ENCODE data around the gene OTOP3.
"Not testable (repeated sequence)": the region's sequence is repeated elsewhere in the genome, so short reads cannot be mapped to it uniquely, and the experiment has no call there.

The OTOP3 gene

GRCh38 chr17:74954665-74955421, 19.1 kb downstream of the OTOP3 start:
- peaks cover 15% of the 10 kb centered on the region; the same call in 1 of the 2 replicates for H3K4me1 ChIP-seq (ENCODE audit: insufficient read depth, low read length)
- H3K36me3 ChIP-seq (ENCODE audit: insufficient read depth, low read length): no peaks in the 10 kb centered on the region
- no peak overlapping the region for H3K9ac ChIP-seq (ENCODE audit: low read depth, low read length)
- H3K9me3 ChIP-seq (ENCODE audit: control insufficient read depth, insufficient read depth, low read length): no peaks in the 10 kb centered on the region

DNA sequence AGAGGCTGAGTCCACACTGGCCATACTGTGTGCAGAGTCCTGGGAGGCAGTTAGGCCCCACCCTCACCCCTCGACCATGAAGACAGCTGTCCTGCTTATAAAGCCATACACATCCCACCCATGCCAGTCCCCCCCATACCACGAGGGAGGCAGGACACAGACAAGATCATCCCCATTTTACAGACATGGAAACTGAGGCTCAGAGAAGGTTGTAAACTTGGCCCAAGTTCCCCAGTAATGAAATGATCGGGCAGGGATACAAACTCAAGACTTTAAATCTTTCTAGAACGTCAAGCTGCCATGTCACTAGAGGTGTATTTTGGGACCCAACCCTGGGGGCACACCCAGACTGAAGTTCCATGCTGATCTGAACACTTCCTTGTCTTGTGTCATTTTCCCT, 20.4 kb downstream of the OTOP3 start:
- no peaks in the 10 kb centered on the region for H3K9me3 ChIP-seq (ENCODE audit: control insufficient read depth, insufficient read depth, low read length)
- 0 out of 2 replicates have a peak, but pooled peaks cover 5% of the 10 kb centered on the region for H3K4me1 ChIP-seq (ENCODE audit: insufficient read depth, low read length)
- no peaks in the 10 kb centered on the region for H3K36me3 ChIP-seq (ENCODE audit: insufficient read depth, low read length)
- H3K9ac ChIP-seq (ENCODE audit: low read depth, low read length): no peak overlapping the region

GRCh38 chr17:74957935-74958740, 22.4 kb downstream of the OTOP3 start:
- no peaks in the 10 kb centered on the region for H3K4me1 ChIP-seq (ENCODE audit: insufficient read depth, low read length)
- H3K36me3 ChIP-seq (ENCODE audit: insufficient read depth, low read length): no peaks in the 10 kb centered on the region

GRCh38 chr17:74959826-74960515, 24.3 kb downstream of the OTOP3 start:
- Histone ChIP-seq H3K4me1 (ENCODE audit: insufficient read depth, low read length) (no peaks in the 10 kb centered on the region), H3K36me3 (ENCODE audit: insufficient read depth, low read length) (no peaks in the 10 kb centered on the region), H3K9me3 (ENCODE audit: control insufficient read depth, insufficient read depth, low read length) (no peaks in the 10 kb centered on the region), H3K9ac (ENCODE audit: low read depth, low read length) (no peak overlapping the region)

More at GRCh38 chr17:74957935-74958740, 22.4 kb downstream of the OTOP3 start:
- H3K9ac ChIP-seq (ENCODE audit: low read depth, low read length): no peak overlapping the region
- H3K9me3 ChIP-seq (ENCODE audit: control insufficient read depth, insufficient read depth, low read length): no peaks in the 10 kb centered on the region

DNA sequence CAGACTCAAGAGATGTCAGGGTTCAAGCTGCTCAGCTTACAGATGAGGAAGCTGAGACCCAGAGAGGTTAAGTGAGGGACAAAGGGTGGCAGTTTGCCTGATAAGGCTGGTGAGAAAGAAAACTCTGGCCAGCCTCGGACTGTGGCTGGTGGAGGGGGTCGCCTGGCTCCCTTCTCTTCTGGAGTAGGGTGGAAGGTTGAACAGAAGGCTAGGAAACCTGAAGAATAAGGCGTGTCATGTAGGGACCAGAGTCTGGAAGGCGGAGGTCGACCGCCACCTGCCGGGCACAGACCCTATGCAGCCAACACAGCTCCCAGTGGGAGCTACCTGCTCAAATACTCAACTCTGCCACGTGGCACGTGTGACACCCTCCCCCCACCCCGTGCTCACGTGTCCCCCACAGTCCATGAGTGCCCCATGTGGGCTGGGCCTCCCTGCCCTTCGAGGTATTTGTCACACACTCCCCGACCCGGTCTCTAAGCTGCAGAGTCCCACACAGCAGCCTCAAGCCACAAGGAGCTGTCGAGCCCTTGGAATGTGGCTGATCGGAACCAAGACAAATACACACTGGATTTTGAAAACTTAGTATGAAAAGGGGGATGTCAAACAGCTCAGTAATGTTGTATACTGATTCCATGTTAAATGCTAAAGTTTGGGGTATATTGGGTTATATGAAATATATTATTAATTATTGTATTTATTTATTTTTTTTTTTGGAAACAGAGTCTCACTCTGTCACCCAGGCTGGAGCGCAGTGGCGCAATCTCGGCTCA, 25.1 kb downstream of the OTOP3 start:
- Histone ChIP-seq H3K4me1 (ENCODE audit: insufficient read depth, low read length) (no peaks in the 10 kb centered on the region), H3K36me3 (ENCODE audit: insufficient read depth, low read length) (no peaks in the 10 kb centered on the region), H3K9ac (ENCODE audit: low read depth, low read length) (no peak overlapping the region), H3K9me3 (ENCODE audit: control insufficient read depth, insufficient read depth, low read length) (no peaks in the 10 kb centered on the region)

- Histone ChIP-seq H3K9me3 (ENCODE audit: control insufficient read depth, insufficient read depth, low read length) (no peaks in the 10 kb centered on the region), H3K36me3 (ENCODE audit: insufficient read depth, low read length) (no peaks in the 10 kb centered on the region), H3K9ac (ENCODE audit: low read depth, low read length) (no peak overlapping the region), H3K4me1 (ENCODE audit: insufficient read depth, low read length) (no peaks in the 10 kb centered on the region)
Measured at GRCh38 chr17:74961657-74962350, 26.1 kb downstream of the OTOP3 start.

DNA sequence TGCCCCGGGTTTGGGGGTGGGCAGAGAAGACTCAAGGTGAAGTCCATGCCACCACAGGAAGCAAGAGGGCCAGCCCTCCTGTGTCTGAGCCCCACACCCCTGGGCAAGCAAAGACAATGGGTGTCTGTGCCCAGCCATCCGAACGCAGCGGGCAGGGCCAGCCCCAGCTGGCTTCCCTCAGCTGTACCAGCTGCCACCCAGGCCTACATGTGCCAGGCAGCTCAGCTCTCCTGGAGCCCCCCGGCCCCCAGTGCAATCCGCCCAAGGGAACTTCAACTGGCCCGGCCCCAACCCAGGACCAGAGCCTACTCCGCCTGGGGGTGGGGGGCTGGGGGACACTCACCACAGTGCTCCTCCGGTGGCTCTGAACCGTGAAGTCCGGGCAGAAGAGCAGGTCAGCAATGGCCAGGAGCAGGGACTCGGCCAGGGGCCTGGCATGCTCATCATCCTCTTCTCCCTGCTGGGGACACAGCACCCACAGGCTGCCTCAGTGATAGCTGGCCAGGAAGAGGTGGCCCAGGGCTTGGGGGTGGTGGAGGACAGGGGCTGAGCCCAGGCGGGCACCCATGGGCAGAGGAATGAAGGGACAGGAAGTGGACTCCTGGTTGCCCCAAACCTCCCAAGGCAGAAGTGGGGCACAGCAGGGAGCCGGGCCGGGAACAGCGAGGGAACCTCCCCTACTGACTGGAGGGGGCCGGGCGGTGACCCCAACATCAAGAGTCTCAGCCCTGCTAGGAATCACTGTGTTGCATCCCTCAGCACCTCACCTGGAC, 27.1 kb downstream of the OTOP3 start:
- no peaks in the 10 kb centered on the region for H3K9me3 ChIP-seq (ENCODE audit: control insufficient read depth, insufficient read depth, low read length)
- no peaks in the 10 kb centered on the region for H3K4me1 ChIP-seq (ENCODE audit: insufficient read depth, low read length)
- H3K36me3 ChIP-seq (ENCODE audit: insufficient read depth, low read length): no peaks in the 10 kb centered on the region
- H3K9ac ChIP-seq (ENCODE audit: low read depth, low read length): no peak overlapping the region

GRCh38 chr17:74963656-74964055, 28.0 kb downstream of the OTOP3 start:
- Histone ChIP-seq H3K36me3 (ENCODE audit: insufficient read depth, low read length) (no peaks in the 10 kb centered on the region), H3K4me1 (ENCODE audit: insufficient read depth, low read length) (0 out of 2 replicates have a peak, but pooled peaks cover 3% of the 10 kb centered on the region), H3K9ac (ENCODE audit: low read depth, low read length) (no peak overlapping the region), H3K9me3 (ENCODE audit: control insufficient read depth, insufficient read depth, low read length) (no peaks in the 10 kb centered on the region)

DNA sequence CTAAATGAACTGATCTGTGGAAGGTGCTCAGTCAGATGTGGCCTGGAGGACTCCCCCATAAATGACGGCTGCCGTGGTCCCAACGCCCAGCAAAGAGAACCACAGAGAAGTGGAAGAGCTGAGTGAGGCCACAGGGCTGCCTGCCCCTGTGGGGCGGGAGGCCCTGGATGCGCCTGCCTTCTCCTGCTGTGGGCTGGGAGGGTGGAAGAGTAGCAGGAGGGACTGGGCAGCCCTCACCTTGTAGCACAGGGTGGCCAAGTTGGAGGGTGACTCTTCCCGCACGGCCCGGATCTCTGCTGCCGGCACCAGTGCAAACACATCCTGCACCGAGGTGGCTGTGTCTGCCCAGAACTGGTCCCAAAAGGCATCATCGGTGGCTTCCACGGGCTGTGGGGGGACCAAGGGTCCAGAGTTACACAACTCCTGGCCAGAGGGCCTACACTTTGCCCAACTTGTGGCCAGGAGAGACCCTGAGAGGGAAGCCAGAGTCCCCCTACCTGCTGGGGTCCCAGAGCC, 28.6 kb downstream of the OTOP3 start:
- Histone ChIP-seq H3K4me1 (ENCODE audit: insufficient read depth, low read length) (0 out of 2 replicates have a peak, but pooled peaks cover 4% of the 10 kb centered on the region), H3K36me3 (ENCODE audit: insufficient read depth, low read length) (no peaks in the 10 kb centered on the region), H3K9ac (ENCODE audit: low read depth, low read length) (no peak overlapping the region), H3K9me3 (ENCODE audit: control insufficient read depth, insufficient read depth, low read length) (no peaks in the 10 kb centered on the region)

GRCh38 chr17:74964988-74965622, 29.4 kb downstream of the OTOP3 start:
- no peaks in the 10 kb centered on the region for H3K9me3 ChIP-seq (ENCODE audit: control insufficient read depth, insufficient read depth, low read length)
- H3K9ac ChIP-seq (ENCODE audit: low read depth, low read length): no peak overlapping the region
- H3K4me1 ChIP-seq (ENCODE audit: insufficient read depth, low read length): 0 out of 2 replicates have a peak, but pooled peaks cover 4% of the 10 kb centered on the region
- no peaks in the 10 kb centered on the region for H3K36me3 ChIP-seq (ENCODE audit: insufficient read depth, low read length)

DNA sequence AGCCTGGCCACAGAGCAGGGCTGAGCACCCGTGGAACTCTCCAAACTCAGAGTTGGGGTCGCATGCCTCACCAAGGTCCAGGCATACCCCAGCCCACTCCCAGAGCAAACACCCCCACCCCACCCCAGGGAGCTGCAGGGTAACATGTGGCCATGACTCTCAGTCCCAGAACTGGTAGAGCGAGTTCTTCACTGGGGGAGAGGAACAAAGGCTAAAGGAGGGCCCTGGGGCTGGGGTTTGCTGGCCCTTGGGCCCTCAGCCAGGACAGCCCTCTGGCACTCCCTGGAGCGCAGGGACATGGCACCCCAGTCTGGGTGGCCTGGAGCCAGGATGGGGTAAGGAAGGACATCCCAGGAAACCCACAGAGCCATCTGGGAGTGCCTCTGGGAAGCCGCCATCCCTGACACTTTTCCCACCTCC, 32.7 kb downstream of the OTOP3 start:
- Histone ChIP-seq H3K36me3 (ENCODE audit: insufficient read depth, low read length) (no peaks in the 10 kb centered on the region), H3K4me1 (ENCODE audit: insufficient read depth, low read length) (0 out of 2 replicates have a peak, but pooled peaks cover 4% of the 10 kb centered on the region), H3K9ac (ENCODE audit: low read depth, low read length) (no peak overlapping the region), H3K9me3 (ENCODE audit: control insufficient read depth, insufficient read depth, low read length) (no peaks in the 10 kb centered on the region)

- H3K36me3 ChIP-seq (ENCODE audit: insufficient read depth, low read length); H3K9ac ChIP-seq (ENCODE audit: low read depth, low read length); H3K4me1 ChIP-seq (ENCODE audit: insufficient read depth, low read length); H3K9me3 ChIP-seq (ENCODE audit: control insufficient read depth, insufficient read depth, low read length): not testable (repeated sequence)
Measured at GRCh38 chr17:74969501-74969900, 33.8 kb downstream of the OTOP3 start.
